ENCODE data around the gene SMARCC2.
A peak's percentile ranks its signal among the peaks of the same experiment; 100 is the strongest.

The SMARCC2 gene

DNA sequence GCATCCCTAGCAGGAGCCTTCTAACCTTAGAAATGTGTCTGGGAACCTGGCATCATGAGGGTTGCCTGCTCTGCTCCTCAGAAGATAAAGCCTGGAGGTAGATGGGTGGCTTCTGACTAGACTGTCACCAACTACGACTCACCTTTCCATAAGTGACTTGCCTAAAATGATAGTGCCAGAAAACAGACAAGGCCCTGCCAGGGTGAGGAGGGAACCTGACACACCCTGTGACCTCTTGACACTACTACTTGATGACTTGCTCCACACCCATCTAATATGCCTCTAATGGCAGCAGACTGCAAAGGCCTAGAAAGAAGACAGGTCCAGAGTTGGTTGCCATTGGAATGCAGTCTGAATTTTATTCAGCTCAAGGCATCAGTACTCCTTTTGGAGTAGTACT lies 23.1 kb upstream of the SMARCC2 start:
- no peak for DNase-seq (ENCODE audit: low read depth, low spot score)

DNA sequence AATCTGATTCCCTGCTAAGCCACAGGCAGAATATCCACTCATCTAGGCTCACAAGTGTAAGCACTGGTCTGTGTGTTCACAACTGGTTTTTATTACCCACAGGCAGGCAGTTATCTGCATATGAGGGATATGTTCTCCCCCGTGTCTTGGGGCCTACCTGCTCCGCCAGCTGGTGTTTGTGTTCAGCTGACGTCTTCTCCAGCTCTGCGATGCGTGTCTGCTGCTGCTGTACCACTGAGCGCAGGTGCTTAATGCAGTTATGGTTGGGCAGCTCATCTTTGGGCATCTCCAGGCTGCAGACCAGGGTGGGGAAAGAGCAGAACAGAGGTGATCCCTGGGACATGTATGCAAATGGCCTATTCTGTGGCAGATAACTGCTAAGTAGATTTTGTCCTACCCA lies 18.7 kb upstream of the SMARCC2 start:
- no peak for DNase-seq (ENCODE audit: low read depth, low spot score)

DNA sequence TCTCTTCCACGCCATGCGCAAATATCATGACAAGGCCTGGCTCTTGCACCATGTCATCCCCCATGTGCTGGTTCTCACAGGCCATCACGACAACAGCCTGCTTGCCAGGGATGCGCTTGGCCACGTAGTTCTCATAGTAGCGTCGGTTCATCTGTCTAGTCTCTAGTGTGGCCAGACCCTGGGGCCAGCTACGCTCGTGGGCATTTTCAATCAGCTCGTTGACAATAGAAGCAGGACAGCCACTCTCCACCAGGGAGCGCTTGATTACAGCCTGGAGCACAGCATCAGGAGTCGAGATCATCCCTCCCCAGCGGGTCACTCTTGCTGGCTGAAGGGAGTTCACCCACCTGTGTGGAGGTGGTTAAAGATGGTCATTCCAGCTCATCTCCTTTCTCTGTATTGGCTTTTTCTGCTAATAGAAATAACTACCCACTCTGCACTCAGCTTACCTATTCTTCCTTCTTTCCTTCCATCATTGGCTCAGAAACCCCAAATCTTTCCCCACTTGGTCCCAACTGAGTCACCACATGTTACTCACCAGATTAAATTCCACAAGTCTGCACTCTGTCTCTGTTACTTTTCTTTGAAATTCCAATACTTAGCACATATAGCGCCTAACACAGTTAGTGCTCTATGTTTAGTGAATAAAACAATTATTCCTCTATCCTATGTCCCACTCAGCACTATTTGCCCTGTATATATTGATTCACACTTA lies 17.3 kb upstream of the SMARCC2 start:
- peak; percentile 74 for DNase-seq (ENCODE audit: low read depth, low spot score)

DNA sequence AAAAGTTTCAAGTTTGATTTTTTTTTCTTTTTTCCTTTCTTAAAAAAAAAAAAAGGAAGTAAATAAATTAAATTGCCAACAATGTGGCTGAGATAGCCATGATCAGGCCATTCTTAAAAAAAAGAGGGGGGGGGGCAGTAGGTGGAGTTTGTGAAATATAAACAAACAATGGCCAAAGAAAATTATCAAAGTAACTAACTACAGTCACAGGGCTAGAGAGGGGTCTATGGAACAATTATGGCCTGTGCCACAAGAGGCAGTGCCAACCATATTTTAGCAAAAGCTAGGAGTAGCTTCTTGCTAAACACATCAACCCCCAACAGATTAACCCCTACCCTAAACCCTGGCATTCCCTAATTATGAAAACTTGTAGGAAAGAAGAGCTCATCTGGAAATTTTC lies 16.2 kb upstream of the SMARCC2 start:
- no peak for DNase-seq (ENCODE audit: low read depth, low spot score)

DNA sequence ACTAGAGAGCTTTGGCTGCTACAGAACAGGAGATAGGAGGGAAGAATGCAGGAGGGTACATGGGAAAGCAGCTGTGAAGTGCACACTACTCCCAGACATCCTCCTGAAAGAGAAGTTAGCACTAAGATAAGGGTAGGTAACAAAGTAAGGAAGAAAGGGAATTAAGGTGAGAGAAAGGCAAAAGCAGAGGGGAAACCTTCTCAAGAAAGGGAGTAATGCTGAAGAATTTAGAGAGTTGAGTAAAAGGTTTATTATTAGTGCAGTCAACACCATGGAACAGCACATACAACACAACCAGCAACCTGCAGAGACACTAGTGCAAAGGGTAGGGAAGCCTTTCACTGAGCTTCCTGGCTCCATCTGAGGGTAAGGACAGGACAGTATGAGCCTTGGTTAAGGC lies 15.0 kb upstream of the SMARCC2 start:
- no peak for DNase-seq (ENCODE audit: low read depth, low spot score)

DNA sequence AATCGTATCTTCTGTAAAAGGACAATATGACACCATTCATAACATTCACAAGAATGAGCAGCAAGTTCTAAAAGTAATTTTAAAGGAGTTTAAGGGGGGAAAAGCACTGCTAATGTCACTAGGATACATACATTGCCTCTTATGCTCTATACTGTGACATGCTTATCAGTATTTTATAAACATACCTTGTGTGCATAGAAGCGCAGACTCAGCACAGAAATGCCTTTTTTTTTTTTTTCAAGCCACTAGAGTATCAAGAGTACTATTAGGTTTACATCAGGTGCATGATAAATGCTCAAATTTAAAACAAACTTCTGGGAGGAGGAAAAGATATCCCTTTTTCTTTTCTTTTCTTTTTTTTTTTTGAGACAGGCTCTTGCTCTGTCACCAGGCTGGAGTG lies 13.6 kb upstream of the SMARCC2 start:
- no peak for DNase-seq (ENCODE audit: low read depth, low spot score)

DNA sequence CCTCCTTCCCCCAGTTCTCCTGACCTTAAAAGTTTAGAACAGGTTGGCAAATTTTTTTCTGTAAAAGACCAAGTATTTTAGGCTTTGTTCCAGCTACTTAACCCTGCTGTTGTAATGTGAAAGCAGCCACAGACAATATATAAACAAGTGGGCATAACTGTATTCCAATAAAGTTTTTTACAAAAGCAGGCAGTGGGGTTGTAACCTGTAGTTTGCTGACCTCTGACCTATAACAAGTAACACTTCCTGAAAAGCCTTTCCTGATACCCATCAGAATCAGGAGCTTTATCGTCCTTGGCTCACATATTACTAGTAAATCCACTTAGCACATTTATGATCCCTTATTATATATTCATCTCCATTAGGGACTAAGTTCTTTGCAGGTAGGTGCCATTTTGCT lies 13.1 kb upstream of the SMARCC2 start:
- no peak for DNase-seq (ENCODE audit: low read depth, low spot score)

DNA sequence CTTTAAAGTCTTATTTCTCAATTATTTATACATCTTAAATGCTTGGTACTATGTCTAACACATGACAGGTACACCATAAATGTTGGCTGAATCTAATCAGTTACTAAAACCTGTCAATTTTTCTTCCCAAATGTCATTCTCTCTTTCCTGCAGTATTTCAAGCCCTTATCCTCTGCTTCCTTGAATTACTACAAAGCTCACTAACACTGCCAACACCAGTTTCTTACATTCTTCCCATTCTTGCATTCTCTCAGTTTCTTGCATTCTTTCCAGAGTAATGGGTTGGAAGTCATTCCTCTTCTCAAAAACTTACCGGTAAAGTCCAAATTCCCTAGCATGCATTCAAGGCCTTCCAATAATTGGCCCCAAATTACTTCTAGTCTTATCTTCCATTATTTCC lies 9.6 kb upstream of the SMARCC2 start:
- DNase-seq (ENCODE audit: low read depth, low spot score): peak; percentile 32

DNA sequence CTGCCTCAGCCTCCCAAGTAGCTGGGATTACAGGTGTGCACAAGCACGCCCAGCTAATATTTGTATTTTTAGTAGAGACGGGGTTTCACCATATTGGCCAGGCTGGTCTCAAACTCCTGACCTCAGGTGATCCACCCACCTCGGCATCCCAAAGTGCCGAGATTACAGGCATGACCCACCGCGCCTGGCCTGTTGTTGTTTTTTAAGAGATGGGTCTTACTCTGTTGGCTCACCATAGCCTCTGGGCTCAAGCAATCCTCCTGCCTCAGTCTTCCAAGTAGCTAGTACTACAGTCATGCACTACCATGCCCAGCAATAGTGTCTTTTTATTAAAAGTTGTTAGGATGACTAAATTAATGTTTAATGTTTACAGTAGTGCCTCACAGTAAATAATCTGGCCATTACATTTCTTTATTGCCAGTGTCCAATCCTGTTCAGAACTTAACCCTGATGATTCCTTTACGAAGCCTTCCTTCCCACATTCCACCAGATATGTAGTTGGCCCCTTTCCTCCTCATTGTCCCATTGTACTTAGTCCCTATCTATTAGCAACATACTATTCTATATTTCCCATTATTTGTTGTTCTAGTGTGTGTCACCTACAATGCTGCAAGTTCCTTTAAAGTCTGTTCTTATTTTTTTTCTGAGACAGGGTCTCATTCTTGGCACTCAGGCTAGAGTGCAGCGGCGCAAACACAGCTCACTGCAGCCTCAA lies 8.8 kb upstream of the SMARCC2 start:
- no peak for DNase-seq (ENCODE audit: low read depth, low spot score)

DNA sequence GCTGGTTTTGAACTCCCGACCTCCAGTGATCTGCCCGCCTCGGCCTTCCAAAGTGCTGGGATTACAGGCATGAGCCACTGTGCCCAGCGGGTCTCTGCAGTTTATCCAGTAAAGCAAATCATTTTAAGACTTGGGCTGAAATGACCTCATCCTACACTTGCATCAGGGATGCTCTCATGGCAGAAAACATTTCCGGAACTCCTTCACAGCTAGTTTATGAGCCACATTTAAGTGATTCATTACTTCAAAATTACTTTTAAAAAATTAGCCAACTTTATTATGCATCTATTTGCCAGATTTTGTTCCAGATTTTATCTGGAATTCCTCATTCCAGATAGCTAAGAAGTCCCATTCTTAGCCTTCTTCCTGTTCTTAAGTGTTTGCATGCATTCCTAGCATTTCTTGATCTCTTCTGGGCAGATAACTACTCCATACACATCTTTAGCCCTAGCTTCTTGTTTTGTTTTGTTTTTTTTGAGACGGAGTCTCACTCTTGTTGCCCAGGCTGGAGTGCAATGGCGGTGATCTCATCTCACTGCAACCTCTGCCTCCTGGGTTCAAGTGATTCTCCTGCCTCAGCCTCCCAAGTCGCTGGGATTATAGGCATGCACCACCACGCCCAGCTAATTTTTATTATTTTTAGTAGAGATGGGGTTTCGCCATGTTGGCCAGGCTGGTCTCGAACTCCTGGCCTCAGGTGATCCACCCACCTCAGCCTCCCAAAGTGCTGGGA lies 7.7 kb upstream of the SMARCC2 start:
- DNase-seq (ENCODE audit: low read depth, low spot score): peak; percentile 70

DNA sequence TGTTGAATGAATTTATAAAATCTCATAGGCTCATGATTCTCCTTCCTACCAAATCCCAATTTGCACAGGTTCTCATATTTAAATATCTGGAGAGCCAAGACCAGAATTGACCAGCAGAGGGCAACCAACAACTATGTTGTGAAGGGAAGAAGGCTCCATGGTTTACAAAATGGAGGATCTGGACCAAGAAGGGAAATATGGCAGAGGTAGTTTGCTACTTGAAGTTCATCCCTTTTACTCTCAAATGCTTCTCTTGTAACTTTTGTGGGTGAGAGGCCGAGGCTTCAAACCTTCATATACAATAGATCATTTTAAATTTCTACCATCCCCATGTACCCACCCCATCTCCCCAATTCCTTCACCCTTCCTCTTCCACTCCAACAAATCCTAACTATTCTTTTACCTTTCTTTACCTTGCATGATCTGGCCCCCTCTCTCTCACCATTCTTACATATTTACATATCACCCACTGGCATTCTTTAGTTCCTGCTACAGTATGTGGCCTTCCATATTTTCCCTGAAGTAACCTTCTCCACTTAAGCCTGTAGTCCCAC lies 3.8 kb upstream of the SMARCC2 start:
- DNase-seq (ENCODE audit: low read depth, low spot score): peak; percentile 89

DNA sequence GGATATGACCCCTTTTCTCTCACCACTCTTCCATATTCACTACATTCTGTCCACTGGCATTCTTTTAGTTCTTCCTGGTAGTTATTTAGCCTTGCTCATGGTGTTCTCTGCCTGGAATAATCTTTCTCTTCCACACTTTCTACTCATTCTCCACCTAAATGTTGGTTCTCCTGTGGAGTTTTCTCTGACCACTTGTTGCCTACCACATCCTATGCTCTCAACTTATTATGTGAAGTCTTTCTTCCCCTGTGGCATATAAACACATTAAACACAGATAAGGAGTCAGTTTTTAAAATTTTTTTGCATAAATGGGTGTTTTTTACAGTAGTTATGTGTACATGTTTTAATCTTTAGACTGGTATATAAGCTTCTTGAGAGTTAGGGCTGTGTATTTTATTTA lies 3.3 kb upstream of the SMARCC2 start:
- no peak for DNase-seq (ENCODE audit: low read depth, low spot score)

DNA sequence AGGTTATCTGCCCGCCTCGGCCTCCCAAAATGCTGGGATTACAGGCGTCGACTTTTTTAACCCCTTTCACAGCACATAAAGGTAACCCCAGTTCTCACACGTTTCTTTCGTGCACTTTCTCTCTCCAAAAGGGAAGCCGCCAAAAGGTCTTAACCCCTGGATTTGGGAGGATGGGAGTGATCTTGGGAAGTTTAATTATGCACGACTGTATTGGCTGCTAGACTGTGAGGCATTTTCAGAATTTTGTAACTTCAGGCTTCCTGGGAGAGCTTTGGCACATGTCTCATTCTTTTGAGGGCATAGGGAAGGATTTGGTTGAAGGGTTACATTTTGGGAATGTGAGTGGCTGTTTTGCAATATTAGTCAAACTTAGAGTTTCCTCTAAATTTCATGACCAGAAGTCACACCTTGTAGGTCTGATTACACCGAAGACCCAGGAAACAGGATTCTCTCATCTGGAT lies 1.4 kb upstream of the SMARCC2 start:
- no peak for DNase-seq (ENCODE audit: low read depth, low spot score)

DNA sequence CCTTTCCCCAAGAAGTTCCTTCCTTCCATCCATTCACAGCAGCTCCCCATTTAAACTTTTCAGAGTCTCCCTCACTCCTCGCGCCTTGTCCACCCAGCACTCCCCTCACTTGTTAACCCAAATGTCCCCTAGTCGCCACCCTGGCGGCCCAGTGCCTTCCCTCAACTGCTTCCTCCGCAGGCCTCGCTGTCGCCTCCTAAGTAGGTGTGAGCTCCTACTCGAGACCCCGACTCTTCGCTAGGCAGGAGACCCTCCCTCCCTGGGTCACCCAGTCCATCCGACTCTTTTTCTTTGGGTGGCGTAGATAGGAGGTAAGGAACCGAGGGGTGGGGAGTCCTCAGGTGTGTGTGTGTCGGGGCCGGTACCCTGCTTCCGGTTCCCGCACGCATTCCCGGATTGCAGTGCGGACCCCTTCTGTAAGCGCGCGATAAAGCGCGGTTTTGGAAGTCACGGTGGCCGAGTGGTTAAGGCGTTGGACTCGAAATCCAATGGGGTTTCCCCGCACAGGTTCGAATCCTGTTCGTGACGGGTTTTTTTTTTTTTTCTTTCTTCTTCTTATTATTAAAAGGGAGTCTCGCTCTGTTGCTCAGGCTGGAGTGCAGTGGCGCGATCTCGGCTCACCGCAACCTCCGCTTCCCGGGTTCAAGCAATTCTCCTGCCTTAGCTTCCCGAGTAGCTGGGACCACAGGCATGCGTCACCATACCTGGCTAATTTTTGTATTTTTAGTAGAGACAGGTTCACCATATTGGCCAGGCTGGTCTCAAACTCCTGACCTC lies 823 bp upstream of the SMARCC2 start:
- DNase-seq (ENCODE audit: low read depth, low spot score): peak; percentile 95

DNA sequence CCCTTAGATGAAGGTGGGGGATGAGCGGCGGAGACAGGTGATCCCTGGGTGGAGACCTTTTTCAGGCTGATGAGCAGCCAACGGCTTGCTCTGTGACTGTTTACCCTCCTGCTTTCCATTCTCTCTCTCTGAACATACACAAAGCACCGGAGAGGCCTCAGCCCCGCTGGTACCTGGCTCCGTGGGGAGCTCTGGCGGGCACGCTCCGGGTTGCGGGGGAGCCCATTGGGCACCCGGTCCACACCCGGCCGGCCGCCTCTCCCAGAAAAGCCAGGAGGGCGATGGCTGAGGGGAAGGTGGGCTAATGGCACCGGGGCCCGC lies 545 bp downstream of the SMARCC2 start:
- DNase-seq (ENCODE audit: low read depth, low spot score): peak; percentile 36

DNA sequence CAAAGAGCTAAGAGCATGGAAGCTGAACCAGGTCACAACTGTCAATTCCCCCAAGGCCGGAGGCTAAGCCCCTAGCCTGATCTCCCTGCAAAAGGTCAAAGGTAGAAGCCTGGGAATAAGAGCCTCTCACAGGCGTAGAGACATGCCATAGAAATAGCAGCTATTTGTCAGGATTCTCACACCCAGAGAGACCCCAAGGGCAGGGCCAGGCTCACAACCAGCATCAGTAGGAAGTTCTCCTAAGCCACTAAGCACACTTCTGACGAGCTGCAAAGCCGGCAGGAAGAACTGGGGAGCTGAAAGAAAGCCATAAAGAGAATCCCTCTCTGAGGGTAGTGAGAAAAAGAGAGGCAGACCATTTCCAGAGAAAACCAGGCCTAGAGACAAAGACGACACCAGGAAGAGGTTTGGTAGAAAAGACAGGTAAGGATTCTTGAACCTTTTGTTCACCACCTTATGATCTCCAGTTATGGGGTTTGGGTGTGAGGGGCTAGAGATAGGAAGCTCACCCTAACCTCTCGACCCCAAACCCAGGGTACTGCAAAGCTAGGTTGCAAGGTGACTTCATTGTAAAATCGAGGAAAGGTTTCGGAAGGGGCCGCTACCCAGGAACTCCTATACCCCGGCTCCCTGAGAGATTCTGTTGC lies 1.0 kb downstream of the SMARCC2 start:
- DNase-seq (ENCODE audit: low read depth, low spot score): no peak

DNA sequence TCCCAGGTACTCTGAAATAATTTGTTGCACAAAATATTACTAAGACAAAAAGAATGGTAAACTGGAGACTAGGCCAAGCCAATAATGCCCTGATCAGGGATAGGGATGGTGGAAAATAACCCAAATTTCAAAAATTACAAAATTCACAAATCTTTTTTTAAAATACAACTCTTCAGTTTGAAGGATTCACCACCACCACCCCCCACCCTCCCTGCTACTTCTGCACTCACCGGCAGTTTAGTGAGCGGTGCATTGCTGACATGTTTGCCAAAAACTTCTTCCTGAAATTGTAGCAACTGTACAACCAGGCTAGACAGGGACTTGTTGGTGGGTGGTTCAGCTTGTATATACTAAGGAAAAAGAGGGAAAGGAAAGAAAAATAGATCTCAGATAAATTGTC lies 2.3 kb downstream of the SMARCC2 start:
- DNase-seq (ENCODE audit: low read depth, low spot score): no peak

DNA sequence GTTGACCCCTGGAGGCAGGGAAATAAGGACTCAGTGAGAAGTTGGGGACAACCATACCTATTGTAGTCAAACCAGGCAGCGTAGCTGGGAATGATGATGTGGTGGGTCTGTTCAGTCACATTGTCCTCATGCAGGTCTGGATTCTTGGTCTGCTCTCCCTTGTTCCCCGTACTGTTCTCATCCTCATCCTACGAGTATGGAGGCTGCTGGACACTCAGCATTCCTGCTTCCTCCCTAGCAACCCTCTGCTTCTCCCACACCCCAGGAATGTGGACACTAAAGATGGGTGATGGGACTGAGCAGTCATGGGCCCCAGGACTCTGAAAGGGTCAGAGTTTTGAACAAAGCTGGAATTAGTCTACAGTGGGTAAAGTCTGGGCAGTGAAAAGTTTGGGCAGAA lies 10.9 kb downstream of the SMARCC2 start:
- DNase-seq (ENCODE audit: low read depth, low spot score): no peak

DNA sequence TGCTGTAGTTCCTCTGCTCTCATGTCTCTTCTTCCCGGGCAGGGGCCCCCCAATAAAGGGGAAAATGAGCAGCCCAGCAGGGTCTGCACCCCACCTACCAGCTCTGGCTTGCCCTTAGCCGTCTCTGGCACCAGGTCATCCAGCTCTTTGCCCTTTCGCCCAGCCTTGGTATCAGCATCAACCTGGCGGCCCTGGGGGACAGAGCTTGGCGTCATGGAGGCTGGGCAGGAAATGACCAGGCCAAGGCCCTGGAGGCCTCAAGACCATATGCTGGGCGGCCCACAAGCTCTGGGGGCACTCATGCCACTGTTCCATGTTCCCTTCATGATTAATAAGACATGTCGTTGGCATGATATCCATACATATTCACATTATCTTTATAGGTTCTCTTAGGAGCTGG lies 16.4 kb downstream of the SMARCC2 start:
- no peak for DNase-seq (ENCODE audit: low read depth, low spot score)

DNA sequence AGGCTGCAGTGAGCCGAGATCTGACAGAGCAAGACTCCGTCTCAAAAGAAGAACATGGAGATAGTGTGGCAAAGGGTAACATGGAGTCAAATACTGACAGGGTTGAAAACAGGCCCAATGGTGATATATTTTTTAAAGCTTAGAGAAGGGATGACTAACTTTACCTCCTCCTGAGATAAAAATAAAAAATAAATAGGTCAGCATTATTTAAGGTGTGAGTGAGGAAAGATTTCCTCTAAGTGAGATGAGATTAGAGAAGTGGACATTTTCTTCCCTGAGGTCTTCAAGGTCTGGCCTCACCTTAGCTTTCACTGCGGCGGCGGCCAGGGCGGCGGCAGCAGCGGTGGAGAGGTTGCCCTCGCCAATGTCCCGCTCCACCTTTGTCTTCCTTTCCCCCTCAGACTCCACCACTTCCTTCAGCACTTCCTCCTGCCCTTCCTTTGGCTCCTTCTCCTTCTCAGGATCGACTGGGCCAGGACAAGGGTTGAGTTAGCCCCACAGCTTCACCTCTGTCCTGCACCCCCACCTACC lies 20.0 kb downstream of the SMARCC2 start:
- DNase-seq (ENCODE audit: low read depth, low spot score): no peak

DNA sequence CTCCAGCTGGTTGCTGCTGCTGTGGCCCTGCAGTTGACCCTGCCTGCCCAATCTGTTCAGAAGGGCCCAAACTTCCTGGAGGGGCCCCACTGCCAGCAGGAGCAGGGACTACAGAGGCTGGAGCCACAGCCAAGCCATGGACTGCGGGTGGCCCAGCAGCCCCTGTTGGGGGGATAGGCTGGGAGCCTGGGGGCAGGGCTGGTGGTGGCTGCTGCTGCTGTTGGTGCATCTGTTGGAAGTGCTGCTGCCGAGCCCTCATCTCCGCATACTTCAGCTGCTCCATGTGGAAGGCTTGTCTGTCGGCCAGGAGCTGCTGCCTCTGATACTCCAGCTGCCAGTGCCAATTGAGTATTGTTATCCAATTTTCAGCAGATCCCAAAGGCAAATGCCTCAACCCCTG lies 23.9 kb downstream of the SMARCC2 start:
- peak; percentile 25 for DNase-seq (ENCODE audit: low read depth, low spot score)
